ENCODE data around the gene EYA4. TPM values are rescaled to one million over a fixed set of nuclear protein-coding genes. Genes with fewer than 3 reads are reported as not detected.

The EYA4 gene
- total and polyA plus RNA-seq, 5 donors from 2014 or later: not detected

DNA sequence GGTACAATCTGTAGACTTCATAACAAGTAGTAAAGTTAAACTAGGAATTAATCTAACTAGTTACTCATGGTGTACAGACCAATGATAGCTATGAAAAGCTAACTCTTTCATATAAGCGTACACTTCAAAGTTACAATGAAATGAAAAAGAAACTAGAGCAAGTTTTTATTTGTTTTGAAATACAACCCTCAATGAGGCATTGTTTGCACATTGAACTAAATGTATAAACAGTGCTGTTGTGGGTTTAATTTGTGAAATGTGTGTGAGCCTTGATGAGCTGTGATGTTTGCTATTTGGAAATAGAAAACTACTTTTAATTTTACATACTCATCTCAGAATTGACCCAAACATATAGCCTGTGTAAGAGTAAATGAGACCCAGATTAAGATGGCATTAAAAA, 11.1 kb upstream of the EYA4 start:
- ATAC-seq (ENCODE audit: low read depth in 2 of 2) (no peak), DNase-seq (no peak)
- Mint-ChIP-seq H3K27ac (no peak overlapping the region), H3K36me3 (no peaks in the 10 kb centered on the region), H3K27me3 (no peaks in the 10 kb centered on the region), H3K4me1 (no peaks in the 10 kb centered on the region), H3K9me3 (peaks cover 0 to 4% (median 2%) of the 10 kb centered on the region in 7 donors), H3K4me3 (no peak overlapping the region)
- Histone ChIP-seq H3K4me3 (ENCODE audit: low read depth, low read length) (no peak overlapping the region), H3K27ac (ENCODE audit: insufficient read depth, low read length, poor library complexity, severe bottlenecking) (no peak overlapping the region), H3K27me3 (ENCODE audit: control insufficient read depth, insufficient read depth, low read length) (no peaks in the 10 kb centered on the region), H3K9me3 (ENCODE audit: control insufficient read depth in 2 of 2, low read length in 2 of 2) (no peaks in the 10 kb centered on the region), H3K36me3 (ENCODE audit: control insufficient read depth, insufficient read depth, low read length) (no peaks in the 10 kb centered on the region), H3K4me1 (ENCODE audit: control insufficient read depth, insufficient read depth, low read length, poor library complexity, severe bottlenecking) (no peaks in the 10 kb centered on the region)

DNA sequence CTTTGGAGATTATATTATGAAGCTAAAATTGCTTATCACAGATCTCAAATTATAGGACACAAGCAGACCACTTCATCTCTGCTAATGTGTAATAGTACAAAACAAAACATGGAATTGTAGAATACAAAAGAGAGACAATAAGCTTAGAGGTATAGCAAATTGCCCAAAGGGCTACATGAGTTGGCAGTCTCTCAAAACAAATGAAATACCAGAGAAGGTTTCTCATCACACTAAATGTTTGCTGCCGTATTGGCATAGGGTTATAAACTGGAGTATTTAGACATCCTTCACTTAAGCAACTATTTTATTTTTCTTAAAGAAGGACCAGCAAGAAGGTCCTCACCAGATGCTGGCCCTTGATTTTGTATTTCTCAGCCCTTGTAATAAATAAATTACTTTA, 5.9 kb upstream of the EYA4 start:
- H3K27ac ChIP-seq (ENCODE audit: insufficient read depth, low read length, poor library complexity, severe bottlenecking): no peak overlapping the region
- H3K36me3 ChIP-seq (ENCODE audit: control insufficient read depth, insufficient read depth, low read length): no peaks in the 10 kb centered on the region
- H3K4me1 ChIP-seq (ENCODE audit: control insufficient read depth, insufficient read depth, low read length, poor library complexity, severe bottlenecking): no peaks in the 10 kb centered on the region
- Mint-ChIP-seq H3K4me3 (no peak overlapping the region), H3K9me3 (peaks cover 0 to 4% (median 2%) of the 10 kb centered on the region in 7 donors), H3K27me3 (peaks cover 10% of the 10 kb centered on the region), H3K27ac (no peak overlapping the region), H3K36me3 (no peaks in the 10 kb centered on the region), H3K4me1 (no peaks in the 10 kb centered on the region)
- no peaks in the 10 kb centered on the region for H3K9me3 ChIP-seq (ENCODE audit: control insufficient read depth in 2 of 2, low read length in 2 of 2)
- peaks cover 3% of the 10 kb centered on the region for H3K27me3 ChIP-seq (ENCODE audit: control insufficient read depth, insufficient read depth, low read length)
- no peak overlapping the region for H3K4me3 ChIP-seq (ENCODE audit: low read depth, low read length)
- DNase-seq (no peak), ATAC-seq (ENCODE audit: low read depth in 2 of 2) (no peak)

DNA sequence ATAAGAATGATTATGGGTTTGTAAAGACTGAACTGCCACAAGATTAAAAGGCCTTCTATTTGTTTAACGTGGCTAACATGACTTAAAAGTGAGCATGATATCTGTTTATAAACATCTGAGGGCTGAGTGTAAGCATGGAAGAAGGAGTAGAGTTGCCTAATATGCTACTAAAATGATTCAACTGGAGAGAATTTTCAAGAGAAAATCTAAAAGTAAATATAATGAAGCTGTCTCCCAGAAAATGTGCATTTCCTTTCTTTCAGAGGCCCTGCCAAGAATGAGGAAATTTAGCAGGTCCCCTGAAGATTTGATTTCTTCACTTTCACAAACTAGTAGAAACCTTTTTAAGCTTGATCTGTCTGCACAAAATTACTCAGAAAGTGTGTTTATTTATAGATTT, 4.2 kb upstream of the EYA4 start:
- Histone ChIP-seq H3K36me3 (ENCODE audit: control insufficient read depth, insufficient read depth, low read length) (no peaks in the 10 kb centered on the region), H3K9me3 (ENCODE audit: control insufficient read depth in 2 of 2, low read length in 2 of 2) (no peaks in the 10 kb centered on the region), H3K4me1 (ENCODE audit: control insufficient read depth, insufficient read depth, low read length, poor library complexity, severe bottlenecking) (no peaks in the 10 kb centered on the region), H3K27me3 (ENCODE audit: control insufficient read depth, insufficient read depth, low read length) (peaks cover 6% of the 10 kb centered on the region), H3K27ac (ENCODE audit: insufficient read depth, low read length, poor library complexity, severe bottlenecking) (no peak overlapping the region), H3K4me3 (ENCODE audit: low read depth, low read length) (no peak overlapping the region)
- H3K27ac Mint-ChIP-seq: no peak overlapping the region
- ATAC-seq (ENCODE audit: low read depth in 2 of 2): no peak
- no peak overlapping the region for H3K4me3 Mint-ChIP-seq
- H3K36me3 Mint-ChIP-seq: no peaks in the 10 kb centered on the region
- peaks cover 0 to 6% (median 2%) of the 10 kb centered on the region in 7 donors for H3K9me3 Mint-ChIP-seq
- peaks cover 16% of the 10 kb centered on the region for H3K27me3 Mint-ChIP-seq
- DNase-seq: no peak
- H3K4me1 Mint-ChIP-seq: no peaks in the 10 kb centered on the region

DNA sequence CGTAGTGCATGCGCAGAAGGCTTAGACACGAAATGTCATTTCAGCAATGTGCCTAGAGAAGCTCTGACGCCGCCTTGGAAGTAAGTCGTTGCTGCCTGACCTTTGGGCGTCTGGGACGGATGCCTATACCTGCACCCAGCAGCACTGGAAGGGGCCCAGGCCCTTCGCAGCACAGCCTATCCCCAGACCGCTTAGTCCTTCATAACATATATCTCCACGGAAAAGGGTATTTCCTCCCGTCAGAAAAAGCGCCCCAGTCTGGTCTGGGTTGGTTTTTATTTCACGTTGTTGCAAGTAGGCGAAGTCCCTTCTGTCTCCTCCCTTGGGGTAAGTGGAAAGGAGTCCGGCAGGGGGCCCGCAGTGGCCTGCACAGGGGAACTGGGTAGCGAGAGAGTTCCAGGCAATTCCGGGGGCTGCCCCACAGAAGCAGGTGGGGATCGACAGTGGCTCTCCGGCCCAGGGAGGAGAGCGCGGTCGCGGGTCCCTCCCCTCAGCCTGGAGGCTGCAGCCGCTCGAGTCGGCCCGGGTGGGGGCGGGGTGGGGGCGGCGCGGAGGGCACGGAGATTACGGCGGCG, 559 bp upstream of the EYA4 start:
- H3K4me3 ChIP-seq (ENCODE audit: low read depth, low read length): no peak overlapping the region
- DNase-seq (no peak), ATAC-seq (ENCODE audit: low read depth in 2 of 2) (no peak)
- no peaks in the 10 kb centered on the region for H3K9me3 ChIP-seq (ENCODE audit: control insufficient read depth in 2 of 2, low read length in 2 of 2)
- Mint-ChIP-seq H3K27me3 (peaks cover 49% of the 10 kb centered on the region), H3K36me3 (no peaks in the 10 kb centered on the region), H3K4me3 (no peak overlapping the region), H3K9me3 (peaks cover 0 to 6% (median 0%) of the 10 kb centered on the region in 7 donors), H3K4me1 (peaks cover 0 to 5% (median 0%) of the 10 kb centered on the region in 4 donors), H3K27ac (no peak overlapping the region)
- peaks cover 17% of the 10 kb centered on the region for H3K27me3 ChIP-seq (ENCODE audit: control insufficient read depth, insufficient read depth, low read length)
- H3K27ac ChIP-seq (ENCODE audit: insufficient read depth, low read length, poor library complexity, severe bottlenecking): no peak overlapping the region
- no peaks in the 10 kb centered on the region for H3K4me1 ChIP-seq (ENCODE audit: control insufficient read depth, insufficient read depth, low read length, poor library complexity, severe bottlenecking)
- no peaks in the 10 kb centered on the region for H3K36me3 ChIP-seq (ENCODE audit: control insufficient read depth, insufficient read depth, low read length)

DNA sequence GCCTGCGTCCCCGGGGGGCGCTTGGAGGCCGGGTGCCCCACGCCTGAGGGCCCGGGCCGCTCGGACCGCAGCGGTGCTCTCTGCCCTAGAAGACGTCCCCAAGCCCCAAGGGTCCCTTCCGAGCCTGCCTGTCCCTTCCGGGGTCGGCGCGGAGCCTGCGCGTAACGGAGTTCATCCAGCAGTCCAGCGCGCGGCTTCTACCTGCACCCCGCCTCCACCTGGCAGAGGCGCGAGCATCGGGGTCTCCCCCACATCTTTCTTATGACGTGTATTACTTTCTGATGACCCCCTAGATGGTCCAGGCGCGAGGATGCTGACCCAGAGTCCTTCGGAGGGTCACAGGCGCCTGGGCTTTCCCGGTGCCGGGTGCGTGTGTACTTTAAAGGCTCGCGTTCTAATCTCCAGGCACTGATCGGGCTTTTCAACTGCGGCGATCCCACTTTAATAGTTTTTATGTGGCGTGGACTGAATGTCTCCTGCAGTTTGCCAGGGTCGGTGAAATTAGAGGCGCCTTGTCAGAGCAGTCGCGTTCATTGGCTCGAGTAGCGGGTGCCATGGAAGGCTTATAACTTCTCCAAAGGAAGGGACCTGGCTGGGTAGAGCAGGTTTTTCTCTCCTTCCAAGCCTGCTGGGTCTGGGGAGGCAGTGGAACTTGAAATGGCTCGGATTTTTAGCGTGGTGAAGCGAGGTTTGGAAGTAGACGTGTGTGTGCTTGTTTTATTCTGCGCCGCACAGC, 912 bp downstream of the EYA4 start:
- H3K27ac ChIP-seq (ENCODE audit: insufficient read depth, low read length, poor library complexity, severe bottlenecking): no peak overlapping the region
- H3K36me3 ChIP-seq (ENCODE audit: control insufficient read depth, insufficient read depth, low read length): no peaks in the 10 kb centered on the region
- H3K36me3 Mint-ChIP-seq: no peaks in the 10 kb centered on the region
- H3K27me3 ChIP-seq (ENCODE audit: control insufficient read depth, insufficient read depth, low read length): peaks cover 18% of the 10 kb centered on the region
- peaks cover 54% of the 10 kb centered on the region for H3K27me3 Mint-ChIP-seq
- H3K4me1 ChIP-seq (ENCODE audit: control insufficient read depth, insufficient read depth, low read length, poor library complexity, severe bottlenecking): no peaks in the 10 kb centered on the region
- no peak for DNase-seq
- peaks cover 0 to 5% (median 0%) of the 10 kb centered on the region in 4 donors for H3K4me1 Mint-ChIP-seq
- ATAC-seq (ENCODE audit: low read depth in 2 of 2): no peak
- no peaks in the 10 kb centered on the region for H3K9me3 ChIP-seq (ENCODE audit: control insufficient read depth in 2 of 2, low read length in 2 of 2)
- H3K4me3 Mint-ChIP-seq: peak overlapping the region in 1 of 4 donors; percentile 19
- H3K27ac Mint-ChIP-seq: no peak overlapping the region
- no peak overlapping the region for H3K4me3 ChIP-seq (ENCODE audit: low read depth, low read length)
- H3K9me3 Mint-ChIP-seq: peaks cover 0 to 6% (median 0%) of the 10 kb centered on the region in 7 donors

DNA sequence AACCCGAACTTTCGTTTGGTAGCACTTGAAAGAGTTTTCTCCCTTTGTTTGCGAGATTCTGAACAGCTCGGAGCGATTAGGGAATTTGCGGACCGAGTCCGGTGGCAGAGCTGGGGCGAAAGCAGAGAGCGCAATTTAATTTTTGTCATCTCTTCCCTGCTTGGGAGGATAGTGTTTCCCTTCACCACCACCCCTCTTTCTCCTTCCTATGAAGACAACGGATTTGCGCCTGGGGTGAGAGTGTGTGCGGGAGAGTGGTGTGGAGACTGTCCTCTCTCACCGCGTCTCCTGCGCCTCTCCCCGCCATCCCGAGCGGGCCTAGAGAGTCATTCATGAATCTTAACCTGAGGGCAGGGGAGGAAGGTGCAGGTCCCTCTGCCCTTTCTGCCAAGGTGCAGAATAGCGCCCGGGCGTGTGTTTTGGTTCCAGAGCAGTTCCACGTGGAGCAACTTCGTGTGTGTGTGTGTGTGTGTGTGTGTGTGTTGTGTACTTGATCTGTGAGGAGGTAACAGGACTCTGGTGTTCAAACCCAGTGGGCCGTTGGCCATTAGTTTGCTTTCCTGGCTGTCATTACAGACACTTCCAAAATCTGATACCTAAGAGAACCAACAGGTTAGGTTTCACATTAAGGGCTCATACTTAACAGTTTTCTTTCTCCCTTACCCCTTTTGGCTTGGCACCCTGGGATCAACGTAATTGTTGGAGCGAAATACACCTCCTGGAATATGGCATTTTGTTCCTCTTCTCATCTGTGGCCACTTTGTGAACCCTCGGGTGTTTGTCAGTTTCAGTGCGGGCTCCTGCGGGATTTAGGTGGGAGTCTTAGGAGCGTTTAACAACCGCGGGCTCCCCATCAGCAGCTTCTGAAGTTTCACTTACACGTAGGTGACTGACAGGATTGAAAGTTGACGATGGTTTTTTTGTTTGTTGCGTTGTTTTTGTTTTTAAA, 1.8 kb downstream of the EYA4 start:
- DNase-seq: no peak
- H3K9me3 ChIP-seq (ENCODE audit: control insufficient read depth in 2 of 2, low read length in 2 of 2): no peaks in the 10 kb centered on the region
- no peak overlapping the region for H3K27ac Mint-ChIP-seq
- H3K36me3 Mint-ChIP-seq: no peaks in the 10 kb centered on the region
- peaks cover 54% of the 10 kb centered on the region for H3K27me3 Mint-ChIP-seq
- peaks cover 0 to 5% (median 0%) of the 10 kb centered on the region in 4 donors for H3K4me1 Mint-ChIP-seq
- H3K4me1 ChIP-seq (ENCODE audit: control insufficient read depth, insufficient read depth, low read length, poor library complexity, severe bottlenecking): no peaks in the 10 kb centered on the region
- H3K27ac ChIP-seq (ENCODE audit: insufficient read depth, low read length, poor library complexity, severe bottlenecking): no peak overlapping the region
- peaks cover 0 to 6% (median 0%) of the 10 kb centered on the region in 7 donors for H3K9me3 Mint-ChIP-seq
- no peak overlapping the region for H3K4me3 Mint-ChIP-seq
- H3K36me3 ChIP-seq (ENCODE audit: control insufficient read depth, insufficient read depth, low read length): no peaks in the 10 kb centered on the region
- no peak overlapping the region for H3K4me3 ChIP-seq (ENCODE audit: low read depth, low read length)
- peaks cover 18% of the 10 kb centered on the region for H3K27me3 ChIP-seq (ENCODE audit: control insufficient read depth, insufficient read depth, low read length)
- ATAC-seq (ENCODE audit: low read depth in 2 of 2): no peak

DNA sequence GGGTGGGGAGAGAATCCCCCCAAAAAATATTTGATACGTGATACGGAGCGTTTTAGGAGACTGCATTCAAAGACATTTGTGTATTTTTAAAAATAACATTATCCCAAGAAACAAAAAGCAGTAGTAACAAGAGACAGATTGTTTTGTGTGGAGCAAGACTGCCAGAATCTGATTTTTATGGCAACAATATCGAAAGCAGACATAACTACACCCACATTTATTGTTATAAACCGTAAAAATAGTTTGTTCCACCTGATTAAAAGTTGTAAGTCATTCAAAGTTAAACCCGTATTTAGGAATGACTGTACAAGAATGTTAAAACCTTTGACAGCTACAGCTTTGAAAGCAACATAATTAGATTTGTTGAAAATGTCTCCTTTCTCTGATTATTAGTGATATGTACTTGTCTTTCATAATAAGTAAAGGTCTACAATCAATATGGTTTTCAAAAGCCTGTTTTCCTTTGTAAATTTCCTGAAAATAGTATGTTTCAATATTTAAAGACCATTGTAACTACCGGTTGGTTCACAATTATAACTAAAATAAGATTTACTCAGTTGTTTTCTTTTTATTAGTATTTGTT, 2.7 kb downstream of the EYA4 start:
- H3K9me3 Mint-ChIP-seq: peaks cover 0 to 6% (median 0%) of the 10 kb centered on the region in 7 donors

More for the DNA sequence above, 2.7 kb downstream of the EYA4 start:
- H3K27ac ChIP-seq (ENCODE audit: insufficient read depth, low read length, poor library complexity, severe bottlenecking): no peak overlapping the region
- H3K36me3 ChIP-seq (ENCODE audit: control insufficient read depth, insufficient read depth, low read length): no peaks in the 10 kb centered on the region
- peaks cover 18% of the 10 kb centered on the region for H3K27me3 ChIP-seq (ENCODE audit: control insufficient read depth, insufficient read depth, low read length)
- H3K9me3 ChIP-seq (ENCODE audit: control insufficient read depth in 2 of 2, low read length in 2 of 2): no peaks in the 10 kb centered on the region
- no peak overlapping the region for H3K4me3 ChIP-seq (ENCODE audit: low read depth, low read length)
- DNase-seq (no peak), ATAC-seq (ENCODE audit: low read depth in 2 of 2) (no peak)
- peaks cover 0 to 5% (median 0%) of the 10 kb centered on the region in 4 donors for H3K4me1 Mint-ChIP-seq
- H3K36me3 Mint-ChIP-seq: no peaks in the 10 kb centered on the region
- peaks cover 54% of the 10 kb centered on the region for H3K27me3 Mint-ChIP-seq
- H3K27ac Mint-ChIP-seq: no peak overlapping the region
- H3K4me3 Mint-ChIP-seq: no peak overlapping the region
- H3K4me1 ChIP-seq (ENCODE audit: control insufficient read depth, insufficient read depth, low read length, poor library complexity, severe bottlenecking): no peaks in the 10 kb centered on the region
